Nucleus accumbens (tissue), 56 donors: Measurements from ENCODE around the gene NDST1.

Experiments used
- DNase-seq, 56 donors: peaks; one replicate each; lab custom pipeline; 2025; lab: John Stamatoyannopoulos, UW

NDST1 gene

GRCh38 chr5:150561571-150562275 is 53.8 kb downstream of the NDST1 start:
- no peak for DNase-seq

DNA sequence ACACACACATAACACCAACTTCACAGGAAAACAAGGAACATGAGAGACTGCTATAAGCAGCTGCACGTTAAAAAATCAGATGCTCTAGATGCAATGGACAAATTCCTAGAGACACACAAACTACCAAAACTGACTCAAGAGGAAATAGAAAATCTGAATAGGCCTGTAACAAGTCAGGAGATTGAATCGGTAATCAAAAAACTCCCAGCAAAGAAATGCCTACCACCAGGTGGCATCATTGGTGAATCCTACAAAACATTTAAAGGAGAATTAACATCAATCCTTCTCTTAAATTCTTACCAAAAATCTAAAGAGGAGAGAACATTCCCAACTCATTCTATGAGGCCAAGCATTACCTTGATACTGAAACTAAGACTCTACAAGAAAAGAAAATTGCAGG is 54.9 kb downstream of the NDST1 start:
- DNase-seq: no peak

DNA sequence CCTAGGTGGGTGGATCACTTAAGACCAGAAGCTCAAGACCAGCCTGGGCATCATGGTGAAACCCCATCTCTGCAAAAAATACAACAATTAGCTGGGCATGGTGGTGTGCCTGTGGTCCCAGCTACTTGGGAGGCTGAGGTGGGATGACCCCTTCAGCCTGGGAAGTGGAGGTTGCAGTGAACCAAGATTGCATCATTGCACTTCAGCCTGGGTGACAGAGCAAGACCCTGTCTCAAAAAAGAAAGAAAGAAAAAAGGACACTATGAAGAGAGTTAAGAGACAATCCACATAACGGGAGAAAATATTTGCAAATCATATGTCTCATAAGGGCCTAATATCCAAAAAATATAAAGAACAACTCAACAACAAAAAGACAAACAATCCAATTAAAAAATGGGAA is 57.9 kb downstream of the NDST1 start:
- no peak for DNase-seq

DNA sequence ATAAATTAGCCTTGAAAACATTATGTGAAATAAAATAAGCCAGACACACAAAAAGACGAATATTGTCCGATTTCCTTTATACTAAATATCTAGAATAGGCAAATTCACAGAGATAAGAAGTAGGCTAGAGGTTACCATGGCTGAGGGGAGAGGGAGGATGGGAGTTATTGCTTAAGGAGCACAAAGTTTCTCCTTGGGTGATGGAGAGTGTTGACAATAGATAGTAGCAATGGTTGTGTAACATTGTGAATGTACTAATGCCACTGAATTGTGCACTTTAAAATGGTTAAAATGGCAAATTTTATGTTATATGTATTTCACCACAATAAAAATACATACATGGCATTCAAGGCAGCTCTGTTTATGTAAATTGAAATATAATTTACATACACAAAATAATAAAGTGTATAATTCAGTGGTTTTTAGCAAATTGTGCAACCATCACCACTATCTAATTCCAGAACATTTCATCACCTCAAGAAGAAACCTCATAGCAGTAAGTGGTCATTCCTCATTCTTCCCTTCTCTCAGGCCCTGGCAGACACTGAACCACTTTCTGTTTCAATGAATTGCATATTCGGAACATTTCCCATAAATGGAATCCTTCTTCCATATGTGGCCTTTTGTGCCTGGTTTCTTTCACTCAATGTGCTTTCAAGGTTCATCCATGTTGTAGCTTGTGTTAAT is 59.2 kb downstream of the NDST1 start:
- DNase-seq: no peak

GRCh38 chr5:150568663-150569062 is 60.7 kb downstream of the NDST1 start:
- no peak for DNase-seq

GRCh38 chr5:150570333-150570732 is 62.4 kb downstream of the NDST1 start:
- DNase-seq: no peak

- no peak for DNase-seq
Measured at GRCh38 chr5:150571836-150572235, 63.9 kb downstream of the NDST1 start.

DNA sequence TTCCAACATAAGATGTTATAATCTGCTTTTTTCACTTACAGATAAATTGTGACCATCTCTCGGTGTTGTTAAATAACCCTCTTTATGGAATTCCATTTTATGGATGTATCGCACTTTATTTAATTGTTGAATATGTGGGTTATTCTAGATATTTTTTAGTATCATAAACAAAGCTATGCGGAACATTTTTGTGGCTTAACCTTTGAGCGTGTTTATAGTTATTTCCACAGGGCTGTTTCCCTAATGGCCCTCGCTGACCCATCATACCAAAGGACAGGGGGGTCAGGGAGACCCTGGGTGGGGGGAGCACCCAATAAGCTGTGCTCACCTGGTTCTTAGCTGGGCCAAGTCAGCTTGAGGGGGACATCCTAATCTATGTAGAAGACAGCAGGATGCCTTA is 65.3 kb downstream of the NDST1 start:
- no peak for DNase-seq

DNA sequence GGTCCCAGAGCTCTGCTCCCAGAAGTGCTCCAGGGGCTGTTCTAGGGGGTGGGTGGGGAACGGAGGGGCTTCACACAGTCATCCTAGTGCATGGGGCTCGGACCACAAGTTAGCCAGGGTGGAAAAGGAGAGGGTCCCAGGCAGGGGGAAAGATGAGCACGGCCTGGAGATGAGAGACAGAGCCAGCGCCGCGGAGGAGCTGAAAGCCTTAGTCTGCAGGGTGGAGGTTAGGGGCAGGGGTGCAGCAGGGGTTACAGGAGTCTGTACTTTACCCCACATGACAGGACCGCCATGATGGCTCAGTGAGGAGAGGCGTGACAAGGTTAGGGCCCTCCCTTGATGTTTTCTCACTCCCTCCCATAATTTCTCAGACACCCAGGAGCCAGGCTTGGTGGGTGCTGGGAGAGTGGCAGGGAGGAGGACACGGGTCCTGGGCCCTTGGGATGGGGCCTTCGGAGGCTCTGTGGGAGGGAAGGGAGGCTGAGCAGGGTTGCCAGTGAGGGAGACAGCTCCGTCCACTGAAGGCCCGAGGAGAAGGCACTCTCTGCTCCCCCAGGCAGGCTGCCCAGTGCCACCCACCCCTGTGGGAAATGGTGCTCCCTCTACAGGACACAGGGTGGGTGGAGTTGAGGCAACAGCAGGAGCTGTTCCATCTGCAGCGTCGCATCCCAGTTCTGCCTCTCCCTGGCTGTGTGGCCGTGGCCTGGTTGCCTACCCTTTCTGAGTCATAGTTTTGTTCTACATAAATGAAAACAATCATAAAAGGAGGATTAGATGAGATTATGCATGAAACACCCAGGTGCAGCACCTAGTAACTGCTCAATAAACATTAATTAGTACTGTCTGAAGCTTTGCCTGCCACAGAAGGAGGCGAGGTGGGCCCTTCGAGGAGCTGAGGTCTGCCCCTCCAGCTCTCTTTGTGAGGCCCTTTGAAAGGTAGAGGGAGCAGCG is 66.2 kb downstream of the NDST1 start:
- no peak for DNase-seq

- no peak for DNase-seq
Measured at GRCh38 chr5:150574818-150575547, 67.1 kb downstream of the NDST1 start.

DNA sequence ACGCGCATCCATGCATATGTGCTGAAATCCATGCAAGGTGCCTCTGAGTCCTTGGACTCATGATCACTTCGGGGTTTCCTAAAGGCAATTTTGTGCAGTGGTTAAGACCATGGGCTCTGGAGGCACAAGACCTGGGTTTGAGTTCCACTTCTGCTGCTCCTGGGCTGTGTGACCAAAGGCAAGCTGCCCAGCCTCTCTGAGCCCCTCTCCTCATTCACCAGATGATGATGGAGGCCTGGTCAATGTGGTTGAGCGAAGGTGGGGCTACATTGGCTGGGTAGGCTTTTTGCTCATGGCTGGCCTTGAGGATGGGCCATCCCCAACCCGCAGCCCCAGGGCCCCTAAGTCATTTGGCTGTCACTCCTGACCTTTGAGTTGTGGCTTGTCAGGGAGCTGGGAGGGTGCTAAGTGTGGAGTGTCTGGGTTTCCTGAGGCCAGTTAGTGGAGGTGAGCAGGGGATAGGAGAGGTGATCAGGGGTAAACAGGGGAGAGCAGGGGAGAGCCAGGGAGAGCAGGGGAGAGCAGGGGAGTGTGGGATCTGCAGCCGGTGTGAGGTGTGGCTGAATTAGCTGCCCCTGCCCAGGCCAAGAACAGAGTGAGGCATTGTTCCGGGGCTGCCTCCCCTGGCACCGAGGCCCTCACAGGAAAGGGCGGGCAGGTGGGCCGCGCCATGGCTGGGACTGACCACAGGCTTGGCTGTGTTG is 68.0 kb downstream of the NDST1 start:
- DNase-seq: no peak

- DNase-seq: no peak
Measured at GRCh38 chr5:150576449-150576949, 68.6 kb downstream of the NDST1 start.

- no peak for DNase-seq
Measured at GRCh38 chr5:150577378-150578139, 69.6 kb downstream of the NDST1 start.

DNA sequence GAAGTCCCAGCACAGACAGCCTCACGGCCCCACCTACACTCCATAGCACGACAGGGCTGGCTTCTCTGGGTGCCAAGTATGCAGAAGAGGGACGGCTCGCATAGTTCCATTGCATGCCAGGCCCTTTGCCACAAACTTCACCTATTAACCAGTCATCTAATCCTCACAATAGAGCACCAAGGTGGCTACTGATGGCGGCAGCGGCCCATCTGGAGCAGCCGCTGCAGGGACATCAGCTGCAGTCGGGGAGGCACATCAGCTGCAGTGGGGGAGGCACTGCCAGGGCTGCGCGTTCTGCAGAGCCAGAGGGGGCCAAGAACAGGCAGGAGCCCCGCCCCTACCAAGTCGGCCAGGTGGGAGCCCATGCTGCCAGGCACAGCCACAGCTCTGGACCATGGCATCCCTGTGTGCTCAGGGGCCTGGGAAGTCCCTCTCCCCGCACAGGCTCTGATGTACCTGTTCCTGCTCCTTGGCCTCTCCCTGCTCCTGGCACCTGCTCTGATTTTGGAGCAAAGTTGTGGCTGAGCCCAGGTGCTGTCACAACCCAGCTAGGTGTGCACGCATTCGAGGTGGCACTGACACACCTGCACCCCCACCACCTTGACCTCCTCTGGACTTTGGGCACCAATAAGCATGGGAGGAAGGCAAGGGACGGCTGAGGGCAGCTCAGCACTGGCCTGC is 71.0 kb downstream of the NDST1 start:
- DNase-seq: no peak

GRCh38 chr5:150579462-150580400 is 71.8 kb downstream of the NDST1 start:
- DNase-seq: no peak

- no peak for DNase-seq
Measured at GRCh38 chr5:150580917-150581316, 73.0 kb downstream of the NDST1 start.
